Measurements from ENCODE around the gene RIMS1.

The RIMS1 gene

GRCh38 chr6:72422171-72422570 is 535.8 kb downstream of the RIMS1 start:
- no peak for DNase-seq

- no peak for DNase-seq
Measured at GRCh38 chr6:72424476-72424875, 538.1 kb downstream of the RIMS1 start.

- no peak for DNase-seq
Measured at GRCh38 chr6:72425003-72425681, 538.8 kb downstream of the RIMS1 start.

- no peak for DNase-seq
Measured at GRCh38 chr6:72440611-72441010, 554.3 kb downstream of the RIMS1 start.

GRCh38 chr6:72446430-72446829 is 560.1 kb downstream of the RIMS1 start:
- DNase-seq, result no peak

All from 8988T (cell line).